Breast epithelium (tissue), 3 donors: Measurements from ENCODE around the gene BRICD5.

Source experiments
- POLR2A ChIP-seq: fragments of 450-650 bp; IDR thresholded peaks from one replicate; pipeline ENCODE4 v1.6.1; 2016; ENCODE audit warnings: antibody characterized with exemption, mild to moderate bottlenecking, moderate library complexity
- POLR2AphosphoS5 ChIP-seq, 3 donors: sonication (generic); formaldehyde crosslinking; IDR thresholded peaks; one replicate each; pipeline ENCODE4 v1.6.1; 2017; ENCODE audit warnings: antibody characterized with exemption in 3 of 3
- TF ChIP-seq, protein P1 (sequence below), 3 donors: fragments of 450-650 bp; IDR thresholded peaks; one replicate each; pipeline ENCODE4 v1.5.1; 2016 to 2017; ENCODE audit warnings: antibody characterized with exemption in 3 of 3, mild to moderate bottlenecking in 3 of 3, moderate library complexity in 3 of 3

- TF ChIP-seq, protein P1, sequence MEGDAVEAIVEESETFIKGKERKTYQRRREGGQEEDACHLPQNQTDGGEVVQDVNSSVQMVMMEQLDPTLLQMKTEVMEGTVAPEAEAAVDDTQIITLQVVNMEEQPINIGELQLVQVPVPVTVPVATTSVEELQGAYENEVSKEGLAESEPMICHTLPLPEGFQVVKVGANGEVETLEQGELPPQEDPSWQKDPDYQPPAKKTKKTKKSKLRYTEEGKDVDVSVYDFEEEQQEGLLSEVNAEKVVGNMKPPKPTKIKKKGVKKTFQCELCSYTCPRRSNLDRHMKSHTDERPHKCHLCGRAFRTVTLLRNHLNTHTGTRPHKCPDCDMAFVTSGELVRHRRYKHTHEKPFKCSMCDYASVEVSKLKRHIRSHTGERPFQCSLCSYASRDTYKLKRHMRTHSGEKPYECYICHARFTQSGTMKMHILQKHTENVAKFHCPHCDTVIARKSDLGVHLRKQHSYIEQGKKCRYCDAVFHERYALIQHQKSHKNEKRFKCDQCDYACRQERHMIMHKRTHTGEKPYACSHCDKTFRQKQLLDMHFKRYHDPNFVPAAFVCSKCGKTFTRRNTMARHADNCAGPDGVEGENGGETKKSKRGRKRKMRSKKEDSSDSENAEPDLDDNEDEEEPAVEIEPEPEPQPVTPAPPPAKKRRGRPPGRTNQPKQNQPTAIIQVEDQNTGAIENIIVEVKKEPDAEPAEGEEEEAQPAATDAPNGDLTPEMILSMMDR (IDR thresholded peaks at IDR 0.05): no peak
- TF ChIP-seq POLR2AphosphoS5 (IDR thresholded peaks at IDR 0.05): no peak
- no peak for TF ChIP-seq POLR2A
These were observed 28.7 kb downstream of the BRICD5 start for GRCh38 chr16:2181952-2182351.
